Sciatic nerve (tissue), 2 donors: ENCODE measurements around the gene GBX1. TPM values are rescaled to one million over a fixed set of nuclear protein-coding genes. Genes with fewer than 3 reads are reported as not detected.

Experiments
- ATAC-seq: fragments of 200-7000 bp; cut with Tn5 transposase; one replicate; pipeline ENCODE4 v1.9.1; 2020; ENCODE audit warnings: mild to moderate bottlenecking, moderate library complexity
- DNase-seq: peaks from one replicate; pipeline ENCODE4 v3.0.0-alpha.2; 2020; ENCODE audit warnings: low spot score
- intact Hi-C: fragments of 100-400 bp; cut with DNase I; formaldehyde crosslinking; loops from one replicate; pipeline ENCODE4 v1.14.2; 2022
- total RNA-seq: library from RNA; stranded (reverse); fragmentation: NEBNext Ultra II Directional; extraction: Animal tissue kit (Norgen Biotek cat#: 25700); gene quantifications from one replicate; pipeline ENCODE4 v1.2.1, GENCODE V29; 2021
- donor health status: DM: no; HTN: no; CAD: no.
- donor health status: DM: no; HTN: no; CAD: no.

GBX1 gene
- not detected for total RNA-seq

- DNase-seq, result peak; percentile 57
- no peak for ATAC-seq
- intact Hi-C loops, result no loop called here
Observed at GRCh38 chr7:151167197-151167961, at the start of gene GBX1. Gene GBX1 (minus strand): TSS chr7:151167694. CDS start chr7:151167548, 146 bp downstream.

DNA sequence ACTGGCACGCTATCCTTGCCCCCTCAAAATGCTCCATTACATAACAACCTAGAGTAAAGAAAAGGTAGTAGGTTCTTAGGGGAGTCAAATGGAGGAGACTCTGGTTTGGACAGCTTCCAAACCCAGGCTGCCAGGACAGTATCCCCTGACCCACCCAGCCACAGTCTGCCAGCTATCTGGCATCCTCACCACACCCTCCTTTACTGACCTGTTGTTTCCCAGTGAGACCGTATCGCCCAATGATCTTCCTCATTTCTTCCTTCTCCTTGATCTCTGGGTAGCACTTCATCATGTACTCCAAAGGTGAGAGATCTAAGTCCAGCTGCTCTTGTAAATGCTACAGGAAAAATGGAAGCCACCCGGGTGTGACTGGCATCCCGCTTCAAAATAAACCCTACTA lies 47.9 kb upstream of the GBX1 start:
- intact Hi-C loops, result no loop called here
- ATAC-seq (no peak), DNase-seq (no peak)

- intact Hi-C loops, result no loop called here
- DNase-seq, result no peak
- ATAC-seq, result no peak
Observed at GRCh38 chr7:151213826-151214225, 46.3 kb upstream of the GBX1 start.

GRCh38 chr7:151212626-151213025 lies 45.1 kb upstream of the GBX1 start:
- intact Hi-C loops, result no loop called here
- ATAC-seq, result no peak
- no peak for DNase-seq

GRCh38 chr7:151211155-151211772 lies 43.8 kb upstream of the GBX1 start:
- DNase-seq (no peak), ATAC-seq (no peak)
- intact Hi-C loops, result no loop called here

- intact Hi-C loops, result no loop called here
Observed at GRCh38 chr7:151210087-151210854, 42.8 kb upstream of the GBX1 start, which contains the start of gene H2BK1. Gene H2BK1 (minus strand): TSS chr7:151210488. CDS start chr7:151210318, 170 bp downstream.

DNA sequence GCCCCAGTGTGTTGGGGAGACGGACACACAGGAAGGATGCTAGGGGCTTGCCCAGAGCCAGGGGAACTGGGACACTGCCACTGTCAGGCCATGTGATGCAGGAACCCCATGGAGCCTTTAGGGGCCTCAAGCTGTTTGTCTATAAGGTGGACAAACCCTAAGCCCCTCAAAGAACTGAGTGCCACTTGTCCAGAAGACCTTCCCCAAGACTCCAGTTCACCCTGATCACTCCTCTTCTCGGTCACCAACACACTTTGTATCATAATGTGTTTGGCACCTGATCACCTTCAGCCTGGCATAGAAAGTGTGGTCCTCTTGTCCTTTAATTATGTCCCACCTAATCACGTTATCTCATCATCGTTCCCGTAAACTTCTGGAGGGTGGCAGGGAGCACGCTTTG lies 42.1 kb upstream of the GBX1 start:
- intact Hi-C loops, result loop anchor here (5.0 kb wide), 1 partner anchor 1483 kb away; no protein-coding TSS in a partner anchor
- ATAC-seq, result no peak
- DNase-seq, result no peak

More at GRCh38 chr7:151210087-151210854, 42.8 kb upstream of the GBX1 start, which contains the start of gene H2BK1:
- DNase-seq (no peak), ATAC-seq (no peak)

DNA sequence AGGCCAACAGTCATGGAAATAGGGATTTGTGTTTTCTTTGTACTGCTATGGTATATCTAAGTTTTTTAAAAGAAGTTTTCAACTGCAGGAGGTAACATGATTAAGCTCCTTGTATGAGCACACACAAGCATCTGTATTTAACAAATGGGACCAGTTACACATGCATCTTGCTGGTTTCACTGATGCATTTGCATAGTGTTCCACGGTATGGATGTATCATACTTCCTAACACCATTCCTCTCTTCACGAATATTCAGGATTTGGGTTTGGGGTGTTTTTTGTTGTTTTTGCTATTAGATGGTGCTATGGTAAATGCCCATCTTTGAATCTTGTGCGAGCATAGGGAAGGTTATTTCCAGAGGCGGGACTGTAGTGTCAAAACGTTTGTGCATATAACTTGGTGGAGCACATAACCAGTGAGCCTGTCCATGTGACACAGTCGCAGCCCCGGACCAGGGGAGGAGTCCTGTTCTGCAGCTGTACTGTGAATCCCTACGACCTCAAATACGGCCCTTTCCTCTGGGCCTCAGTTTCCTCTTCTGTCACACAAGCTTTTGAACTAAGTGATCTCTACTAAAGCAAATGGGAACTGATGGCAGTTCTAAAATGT lies 40.9 kb upstream of the GBX1 start:
- intact Hi-C loops, result loop anchor here (5.0 kb wide), 1 partner anchor 1484 kb away; no protein-coding TSS in a partner anchor
- DNase-seq, result no peak
- ATAC-seq, result no peak

GRCh38 chr7:151207804-151208203 lies 40.3 kb upstream of the GBX1 start:
- intact Hi-C loops, result loop anchor here (5.0 kb wide), 1 partner anchor 1484 kb away; no protein-coding TSS in a partner anchor
- DNase-seq (no peak), ATAC-seq (no peak)

DNA sequence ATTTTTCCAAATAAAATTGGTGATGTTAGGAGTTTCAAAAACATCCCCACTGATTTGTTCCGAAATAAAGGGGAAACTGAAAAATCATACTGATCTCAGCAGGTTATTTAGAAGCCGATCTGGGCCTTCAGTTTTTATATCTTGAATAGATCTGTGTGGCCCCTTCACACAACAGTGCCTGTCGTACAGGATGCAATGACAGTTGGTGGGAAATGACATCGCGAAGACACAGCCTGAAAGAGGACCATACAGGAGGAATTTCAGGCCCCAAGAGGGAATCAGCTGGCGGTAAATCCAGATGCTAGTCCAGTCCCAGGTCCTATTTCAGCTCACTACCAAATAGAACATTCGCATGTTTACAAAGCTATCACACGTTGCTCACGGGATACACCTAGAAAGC lies 39.8 kb upstream of the GBX1 start:
- ATAC-seq, result no peak
- DNase-seq, result no peak
- intact Hi-C loops, result loop anchor here (5.0 kb wide), 1 partner anchor 1485 kb away; no protein-coding TSS in a partner anchor

DNA sequence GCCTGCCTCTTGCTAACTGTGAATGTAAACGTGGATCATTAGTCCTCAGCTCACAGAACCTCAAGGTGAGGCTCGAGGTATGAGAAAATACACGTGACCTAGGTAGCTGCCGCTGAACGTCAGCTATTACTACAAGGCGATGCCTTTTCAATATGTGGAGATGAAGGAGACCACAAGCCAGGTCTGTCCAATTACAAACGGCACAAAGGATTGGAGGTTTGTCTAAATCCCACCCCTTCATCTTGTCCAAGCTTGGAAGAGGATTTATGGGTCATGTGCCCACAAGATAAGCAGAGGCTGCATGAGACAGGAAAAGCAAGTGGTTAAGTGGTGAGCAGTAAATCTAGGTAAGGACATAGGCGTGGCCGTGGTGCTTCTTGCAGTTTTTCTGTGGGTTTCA lies 39.4 kb upstream of the GBX1 start:
- DNase-seq (no peak), ATAC-seq (no peak)
- intact Hi-C loops, result loop anchor here (5.0 kb wide), 1 partner anchor 1485 kb away; no protein-coding TSS in a partner anchor

GRCh38 chr7:151205730-151206129 lies 38.2 kb upstream of the GBX1 start:
- intact Hi-C loops, result loop anchor here (5.0 kb wide), 1 partner anchor 1487 kb away; no protein-coding TSS in a partner anchor
- ATAC-seq (no peak), DNase-seq (no peak)

DNA sequence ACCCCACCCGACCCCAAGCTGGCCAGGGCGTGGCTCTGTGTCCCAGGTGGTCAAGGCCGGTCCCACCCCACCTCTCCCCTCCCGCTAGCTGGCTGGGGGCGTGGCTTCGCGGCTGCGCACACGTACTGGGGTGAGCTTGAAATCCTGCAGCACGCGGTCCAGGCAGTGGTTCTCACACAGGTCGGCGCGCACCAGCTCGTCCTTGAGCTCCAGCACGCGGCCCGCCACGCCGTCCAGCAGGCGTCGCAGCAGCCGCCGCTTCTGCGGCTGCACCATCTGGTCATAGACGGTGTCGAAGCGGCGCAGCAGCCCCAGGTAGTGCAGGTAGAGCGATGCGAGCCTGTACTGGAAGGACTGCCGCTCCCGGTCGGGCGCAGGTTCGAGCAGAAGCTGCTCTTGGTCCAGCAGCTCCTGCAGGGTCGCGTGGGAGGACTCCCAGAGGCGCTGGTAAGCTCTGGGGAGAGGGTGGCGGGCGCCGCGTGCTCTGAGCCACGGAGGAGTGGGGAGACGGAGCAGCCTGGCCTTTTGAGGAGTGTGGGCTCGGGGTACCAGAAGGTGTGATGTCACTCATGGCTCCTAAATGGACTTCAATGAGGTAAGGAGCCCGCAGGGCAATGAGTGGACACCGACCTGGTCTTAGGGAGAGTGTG lies 37.0 kb upstream of the GBX1 start:
- DNase-seq (no peak), ATAC-seq (no peak)
- intact Hi-C loops, result loop anchor here (5.0 kb wide), 1 partner anchor 1488 kb away; no protein-coding TSS in a partner anchor

GRCh38 chr7:151202836-151203235 lies 35.3 kb upstream of the GBX1 start:
- no peak for DNase-seq
- intact Hi-C loops, result no loop called here
- no peak for ATAC-seq

DNA sequence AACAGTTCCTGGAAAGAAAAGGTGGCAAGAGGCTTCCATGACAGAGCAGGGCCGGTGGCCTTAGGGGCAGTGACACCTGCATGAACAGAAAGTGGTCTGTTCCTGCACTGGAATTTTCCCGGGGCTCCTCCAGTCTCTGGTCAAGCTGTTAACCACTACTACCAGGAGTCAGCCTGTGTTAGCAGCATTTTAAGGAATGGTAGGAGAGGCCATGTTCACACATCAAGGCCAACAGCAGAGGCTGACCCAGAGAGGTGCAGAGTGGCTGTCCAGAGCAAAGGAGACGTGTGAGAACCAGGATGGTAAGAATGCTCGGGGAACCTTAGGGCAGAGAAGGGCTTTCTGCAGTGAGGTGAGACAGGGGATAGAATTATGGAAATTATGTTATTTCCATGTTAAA lies 34.3 kb upstream of the GBX1 start:
- intact Hi-C loops, result no loop called here
- no peak for DNase-seq
- ATAC-seq, result no peak

DNA sequence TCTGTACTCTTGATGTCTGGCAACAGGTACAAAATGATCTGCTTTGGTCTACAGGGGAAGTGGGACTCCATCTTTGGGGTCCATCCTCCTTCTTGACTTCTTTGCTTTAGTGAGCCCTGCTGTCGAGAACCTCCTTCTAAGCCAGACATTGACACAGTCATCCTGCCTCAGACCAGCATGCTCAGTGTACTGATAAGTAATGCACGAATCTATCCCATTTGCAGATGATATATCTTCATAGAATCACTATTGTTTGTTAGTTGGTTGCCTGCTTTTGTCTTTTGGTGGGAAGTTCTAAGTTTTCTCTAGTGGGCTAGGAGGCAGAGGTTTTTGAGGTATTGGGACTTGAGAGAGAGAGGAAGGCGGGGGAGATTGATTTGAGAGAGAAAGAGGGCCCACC lies 33.9 kb upstream of the GBX1 start:
- ATAC-seq (no peak), DNase-seq (no peak)
- intact Hi-C loops, result no loop called here

- intact Hi-C loops, result no loop called here
- DNase-seq (no peak), ATAC-seq (peak; percentile 43)
Observed at GRCh38 chr7:151198945-151199848, 31.7 kb upstream of the GBX1 start.
